Measurements from ENCODE around the gene PRKG1.

The PRKG1 gene

DNA sequence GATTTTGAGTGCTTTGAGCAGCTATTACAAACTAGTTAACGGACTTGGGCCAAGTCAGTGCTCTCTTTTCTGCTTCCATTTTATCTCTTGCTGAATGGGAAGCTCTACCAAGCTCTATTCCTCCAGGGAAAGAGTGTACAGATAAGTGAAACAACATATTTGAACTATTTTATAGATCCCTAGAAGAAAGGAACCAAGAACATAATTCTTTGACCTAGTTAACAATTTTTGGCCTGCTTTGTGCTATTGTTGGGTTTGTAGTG lies 244.8 kb downstream of the PRKG1 start:
- no peaks in the 10 kb centered on the region for H3K27me3 ChIP-seq (ENCODE audit: insufficient read depth, low read length, poor library complexity, severe bottlenecking)
- no peaks in the 10 kb centered on the region for H4K20me1 ChIP-seq (ENCODE audit: insufficient read depth, low read length, poor library complexity, severe bottlenecking)
- TF ChIP-seq CTCF (conservative IDR thresholded peaks at IDR 0.05; ENCODE audit: low read length), result no peak
- no peak for TF ChIP-seq EZH2phosphoT487 (IDR thresholded peaks at IDR 0.05; ENCODE audit: borderline replicate concordance)
- H3K9me3 ChIP-seq (ENCODE audit: insufficient read depth, low read depth, low read length), result no peaks in the 10 kb centered on the region
- no peaks in the 10 kb centered on the region for H3K4me1 ChIP-seq (ENCODE audit: insufficient read depth, low read length, poor library complexity, severe bottlenecking)
- H3K36me3 ChIP-seq (ENCODE audit: insufficient read depth, low read length), result no peaks in the 10 kb centered on the region
- H3K9ac ChIP-seq (ENCODE audit: low read depth, low read length, poor library complexity, severe bottlenecking), result no peak overlapping the region
- H3K9me2 ChIP-seq (replicated peaks; ENCODE audit: low read depth, low read length), result no peaks in the 10 kb centered on the region
- H3K79me2 ChIP-seq (ENCODE audit: insufficient read depth, low read length), result no peaks in the 10 kb centered on the region
- no peak overlapping the region for H3K4me3 ChIP-seq (ENCODE audit: low read length, poor library complexity, severe bottlenecking)
- H2AFZ ChIP-seq (ENCODE audit: low read length), result no peak overlapping the region
- no peak overlapping the region for H3K4me2 ChIP-seq (ENCODE audit: low read depth, low read length, poor library complexity, severe bottlenecking)
- no peaks in the 10 kb centered on the region for H3F3A ChIP-seq (ENCODE audit: low read depth)

DNA sequence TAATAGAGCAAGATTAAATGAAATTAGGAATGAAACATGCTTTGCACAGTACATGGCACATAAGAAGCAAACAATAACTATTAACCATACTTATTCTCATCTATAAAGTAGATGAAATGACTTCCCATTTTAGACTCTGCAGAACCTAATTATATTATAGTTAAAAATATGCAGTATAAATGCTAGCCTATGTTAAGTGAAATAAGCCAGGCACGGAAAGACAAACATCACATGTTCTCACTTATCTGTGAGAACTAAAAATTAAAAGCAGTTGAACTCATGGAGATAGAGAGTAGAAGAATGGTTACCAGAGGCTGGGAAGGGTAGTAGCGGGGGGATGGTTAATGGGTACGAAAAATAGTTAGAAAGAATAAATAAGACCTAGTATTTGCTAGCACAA lies 247.0 kb downstream of the PRKG1 start:
- Histone ChIP-seq H3K4me2 (ENCODE audit: low read depth, low read length, poor library complexity, severe bottlenecking) (no peak overlapping the region), H3K4me1 (ENCODE audit: insufficient read depth, low read length, poor library complexity, severe bottlenecking) (no peaks in the 10 kb centered on the region), H3K9me2 (replicated peaks; ENCODE audit: low read depth, low read length) (no peaks in the 10 kb centered on the region), H3K27me3 (ENCODE audit: insufficient read depth, low read length, poor library complexity, severe bottlenecking) (no peaks in the 10 kb centered on the region), H3K4me3 (ENCODE audit: low read length, poor library complexity, severe bottlenecking) (no peak overlapping the region), H3K9ac (ENCODE audit: low read depth, low read length, poor library complexity, severe bottlenecking) (no peak overlapping the region), H3K79me2 (ENCODE audit: insufficient read depth, low read length) (no peaks in the 10 kb centered on the region), H3K36me3 (ENCODE audit: insufficient read depth, low read length) (no peaks in the 10 kb centered on the region), H3K9me3 (ENCODE audit: insufficient read depth, low read depth, low read length) (no peaks in the 10 kb centered on the region), H2AFZ (ENCODE audit: low read length) (no peak overlapping the region), H3F3A (ENCODE audit: low read depth) (no peaks in the 10 kb centered on the region), H4K20me1 (ENCODE audit: insufficient read depth, low read length, poor library complexity, severe bottlenecking) (no peaks in the 10 kb centered on the region)
- TF ChIP-seq CTCF (conservative IDR thresholded peaks at IDR 0.05; ENCODE audit: low read length) (no peak), EZH2phosphoT487 (IDR thresholded peaks at IDR 0.05; ENCODE audit: borderline replicate concordance) (no peak)

- H3K79me2 ChIP-seq (ENCODE audit: insufficient read depth, low read length), result no peaks in the 10 kb centered on the region
- no peaks in the 10 kb centered on the region for H3K36me3 ChIP-seq (ENCODE audit: insufficient read depth, low read length)
- H2AFZ ChIP-seq (ENCODE audit: low read length), result no peak overlapping the region
- H4K20me1 ChIP-seq (ENCODE audit: insufficient read depth, low read length, poor library complexity, severe bottlenecking), result no peaks in the 10 kb centered on the region
- H3K9ac ChIP-seq (ENCODE audit: low read depth, low read length, poor library complexity, severe bottlenecking), result no peak overlapping the region
- H3K4me2 ChIP-seq (ENCODE audit: low read depth, low read length, poor library complexity, severe bottlenecking), result no peak overlapping the region
- H3K27me3 ChIP-seq (ENCODE audit: insufficient read depth, low read length, poor library complexity, severe bottlenecking), result no peaks in the 10 kb centered on the region
- no peak overlapping the region for H3K4me3 ChIP-seq (ENCODE audit: low read length, poor library complexity, severe bottlenecking)
- no peak for TF ChIP-seq EZH2phosphoT487 (IDR thresholded peaks at IDR 0.05; ENCODE audit: borderline replicate concordance)
- no peak for TF ChIP-seq CTCF (conservative IDR thresholded peaks at IDR 0.05; ENCODE audit: low read length)
- no peaks in the 10 kb centered on the region for H3K9me2 ChIP-seq (replicated peaks; ENCODE audit: low read depth, low read length)
- no peaks in the 10 kb centered on the region for H3K9me3 ChIP-seq (ENCODE audit: insufficient read depth, low read depth, low read length)
- H3F3A ChIP-seq (ENCODE audit: low read depth), result no peaks in the 10 kb centered on the region
- H3K4me1 ChIP-seq (ENCODE audit: insufficient read depth, low read length, poor library complexity, severe bottlenecking), result no peaks in the 10 kb centered on the region
Observed at GRCh38 chr10:51321980-51322379, 247.7 kb downstream of the PRKG1 start.

Measured in Loucy (cell line).